GM19351 (cell line): ENCODE results near the gene TWIST2.

Source experiments
- ATAC-seq: cut with Tn5 transposase; IDR thresholded peaks from one replicate; pipeline ENCODE4 v1.9.1; 2021; ENCODE audit warnings: mild to moderate bottlenecking, moderate library complexity; ENCODE audit not compliant: unreplicated experiment

The TWIST2 gene

GRCh38 chr2:238949710-238950345 is 101.9 kb downstream of the TWIST2 start:
- no peak for ATAC-seq

- no peak for ATAC-seq
These were observed 102.7 kb downstream of the TWIST2 start for GRCh38 chr2:238950551-238950950.

- no peak for ATAC-seq
These were observed 104.5 kb downstream of the TWIST2 start for GRCh38 chr2:238952261-238952919.

- ATAC-seq = no peak
These were observed 107.1 kb downstream of the TWIST2 start for GRCh38 chr2:238954841-238955591.

- ATAC-seq = no peak
These were observed 108.0 kb downstream of the TWIST2 start for GRCh38 chr2:238955648-238956531.

GRCh38 chr2:238956676-238957075 is 108.8 kb downstream of the TWIST2 start:
- ATAC-seq = no peak
